ENCODE results near the gene DNAJB5.
"Not testable (repeated sequence)": the region's sequence is repeated elsewhere in the genome, so short reads cannot be mapped to it uniquely, and the experiment has no call there.

The DNAJB5 gene

DNA sequence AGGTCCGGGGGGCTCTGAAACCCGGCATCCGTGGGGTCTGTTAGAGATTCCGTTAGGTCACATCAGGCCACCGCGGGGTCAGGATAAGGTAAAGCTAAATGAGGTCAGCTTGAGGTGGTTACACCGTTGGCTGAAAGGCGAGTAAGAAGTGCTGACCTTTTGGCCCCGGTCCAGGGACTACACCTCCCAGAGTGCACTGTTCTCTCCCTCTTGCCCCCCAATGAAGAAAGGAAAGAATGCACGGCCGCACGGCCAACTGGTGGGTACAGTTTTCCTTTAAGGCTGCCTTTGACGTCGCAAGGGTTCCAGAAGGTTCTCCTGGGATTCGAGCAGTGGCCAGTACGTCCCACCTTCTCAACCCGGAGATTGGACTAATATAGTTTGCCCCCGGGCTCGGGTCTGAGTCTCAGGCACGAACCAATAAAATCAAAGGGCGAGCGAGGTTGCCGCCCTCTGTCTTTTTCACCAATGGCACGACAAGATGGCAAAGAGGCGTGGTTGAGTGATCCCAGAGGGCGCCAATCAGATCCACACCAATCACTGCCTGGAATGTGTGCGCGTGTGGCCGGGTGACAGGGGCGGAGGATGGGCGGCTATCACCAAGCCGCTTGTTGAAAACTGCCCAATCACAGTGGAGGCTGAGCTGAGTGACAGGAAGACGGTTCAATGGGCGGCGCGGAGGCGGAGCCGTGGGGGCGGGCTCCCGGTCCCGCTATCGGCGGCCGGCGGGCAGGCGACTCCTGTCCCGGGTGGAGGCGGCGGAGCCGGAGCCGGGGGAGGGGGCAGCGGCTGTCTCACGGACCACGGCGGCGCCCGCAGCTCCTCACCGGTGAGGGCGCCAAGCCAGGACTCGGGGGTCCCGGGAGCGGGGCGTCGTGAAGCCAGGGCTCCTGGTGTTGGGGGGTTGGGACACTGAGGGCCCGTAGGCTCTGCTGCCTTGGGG, at the start of gene DNAJB5:
TSS of gene DNAJB5 (plus strand) at position 743 of the 943 bp plus-strand sequence. CDS start 886 bp downstream, outside the sequence.
- peak; percentile 98 for DNase-seq

DNA sequence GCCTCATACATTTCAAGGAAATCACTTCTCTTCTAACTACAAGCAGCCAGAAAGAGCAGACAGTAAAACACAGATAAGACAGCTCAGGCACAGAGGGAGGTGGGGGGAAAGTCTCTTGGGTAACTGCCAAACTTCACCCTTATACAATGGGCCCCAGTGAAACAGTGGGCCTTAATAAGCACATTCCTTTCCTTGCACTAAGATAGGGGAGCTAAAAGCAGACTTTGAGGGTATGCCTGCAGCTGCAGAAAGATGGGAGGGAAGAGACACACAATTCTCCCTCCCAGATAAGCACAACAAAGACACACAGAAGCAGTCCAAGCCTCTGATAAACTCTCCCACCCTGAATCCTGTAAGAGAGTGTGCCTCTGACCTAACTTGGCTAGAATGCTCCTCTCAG, 49.6 kb upstream of the DNAJB5 start:
- DNase-seq = not testable (repeated sequence)

DNA sequence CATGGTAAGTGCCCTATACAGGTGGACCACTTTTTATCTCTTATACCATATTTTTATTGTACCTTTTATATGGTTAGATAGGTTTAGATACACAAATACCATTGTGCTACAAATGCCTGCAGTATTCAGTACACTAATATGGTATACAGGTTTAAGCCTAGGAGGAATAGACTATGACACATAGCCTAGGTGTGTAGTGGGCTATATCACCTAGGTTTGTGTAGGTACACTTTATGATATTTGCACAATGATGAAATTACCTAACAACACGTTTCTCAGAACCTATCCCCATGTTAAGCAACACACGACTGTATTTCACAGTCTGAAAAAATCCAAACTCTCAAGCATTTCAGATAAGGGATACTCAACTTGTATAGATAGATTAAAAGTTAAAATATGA, 41.1 kb upstream of the DNAJB5 start:
- DNase-seq = no peak

DNA sequence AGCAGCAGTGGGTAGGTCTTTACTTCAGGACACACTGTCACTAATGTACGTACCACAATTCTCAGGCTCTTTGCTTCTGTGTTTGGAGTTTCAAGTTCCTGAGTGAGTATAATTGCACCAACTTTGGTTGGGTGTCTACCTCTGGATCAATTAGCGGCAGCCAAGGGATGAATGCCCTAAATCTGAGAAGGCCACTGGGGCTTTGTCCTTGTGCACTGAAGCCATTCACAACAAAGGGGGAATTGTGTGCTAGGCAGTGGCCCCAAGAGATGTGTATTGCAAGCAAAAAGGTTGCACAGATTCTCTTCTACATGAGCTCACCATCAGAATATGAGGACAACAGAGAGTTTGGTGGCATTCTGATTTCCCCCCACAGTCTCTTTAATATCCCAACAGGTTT, 35.3 kb upstream of the DNAJB5 start:
- DNase-seq = no peak

DNA sequence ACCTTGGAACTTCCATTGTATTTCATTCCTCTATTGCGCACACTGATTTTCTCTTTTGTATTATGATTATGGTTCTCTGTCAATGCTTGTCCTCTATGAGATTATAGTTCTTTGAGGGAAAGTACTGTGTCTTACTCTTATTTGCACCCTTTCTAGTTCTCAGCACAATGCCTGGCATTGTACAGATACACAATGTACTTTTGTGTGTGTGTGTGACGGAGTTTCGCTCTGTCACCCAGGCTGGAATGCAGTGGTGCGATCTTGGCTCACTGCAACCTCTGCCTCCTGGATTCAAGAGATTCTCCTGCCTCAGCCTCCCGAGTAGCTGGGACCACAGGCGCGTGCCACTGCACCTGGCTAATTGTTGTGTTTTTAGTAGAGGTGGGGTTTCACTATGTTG, 33.5 kb upstream of the DNAJB5 start:
- DNase-seq = not testable (repeated sequence)

DNA sequence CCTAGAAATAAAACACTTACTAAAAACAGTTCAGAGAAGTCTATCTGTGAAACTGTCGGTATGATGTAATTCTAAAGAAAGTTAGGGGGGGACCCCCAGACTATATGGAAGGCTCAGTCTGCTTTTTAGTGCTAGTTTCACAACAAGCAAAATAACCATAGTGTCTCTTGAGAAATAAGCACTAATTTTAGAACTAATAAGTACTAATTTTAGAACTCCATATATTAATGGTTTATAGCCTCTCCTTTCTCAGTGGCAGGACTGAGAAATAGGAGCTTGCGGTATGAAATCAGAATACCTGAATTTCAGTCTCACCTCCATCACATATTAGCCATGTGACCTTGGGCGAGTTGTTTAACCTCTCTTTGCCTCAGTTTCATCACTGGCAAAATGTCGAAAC, 32.9 kb upstream of the DNAJB5 start:
- DNase-seq = no peak

DNA sequence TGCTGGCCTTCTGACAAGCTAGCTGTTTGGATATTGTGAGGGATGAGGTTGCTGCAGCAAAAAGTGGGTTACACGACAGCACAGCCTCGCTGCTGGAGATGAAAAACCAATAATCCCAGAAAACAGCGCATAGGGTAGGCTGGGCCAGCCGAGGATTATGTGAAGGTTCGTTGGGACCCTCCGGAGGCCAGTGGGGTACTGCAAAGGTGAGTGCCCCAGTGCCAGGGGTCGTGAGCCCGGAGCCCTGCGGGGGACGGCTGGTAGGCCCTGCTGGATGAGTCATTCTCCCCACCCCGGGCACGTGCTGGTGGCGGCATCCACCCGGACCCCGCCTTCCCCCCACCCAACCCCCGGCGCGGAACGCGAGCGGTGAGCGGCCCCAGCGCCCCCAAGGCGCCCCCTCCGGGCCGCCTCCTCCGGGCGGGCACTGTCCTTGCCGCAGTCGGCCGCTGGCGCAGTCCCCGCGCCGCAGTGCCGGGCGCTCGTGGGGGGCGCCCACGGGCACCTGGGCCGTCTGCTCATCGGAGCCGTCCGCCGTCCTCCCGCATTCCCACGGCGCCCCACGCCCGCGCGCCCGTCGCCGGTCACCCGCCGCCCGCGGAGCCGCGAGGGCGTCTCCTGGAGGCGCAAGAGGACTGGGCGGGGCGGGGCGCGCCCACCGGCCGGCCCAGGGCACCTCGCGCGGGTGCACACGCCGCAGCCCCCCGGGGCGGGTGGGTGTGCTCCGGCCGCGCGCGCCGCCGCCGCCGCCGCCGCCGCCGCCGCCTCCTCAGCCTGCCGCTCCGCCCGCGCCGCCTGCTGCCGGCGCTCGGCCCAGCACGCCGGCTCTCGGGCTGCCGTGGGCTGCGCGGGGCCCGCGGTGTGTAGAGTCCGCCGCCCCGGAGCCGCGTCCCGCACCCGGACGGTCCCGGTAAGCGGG, 31.8 kb upstream of the DNAJB5 start, which contains the start of gene PHF24:
TSS of gene PHF24 (plus strand) at position 794 of the 919 bp plus-strand sequence. CDS start 13,014 bp downstream, outside the sequence.
- DNase-seq = no peak

DNA sequence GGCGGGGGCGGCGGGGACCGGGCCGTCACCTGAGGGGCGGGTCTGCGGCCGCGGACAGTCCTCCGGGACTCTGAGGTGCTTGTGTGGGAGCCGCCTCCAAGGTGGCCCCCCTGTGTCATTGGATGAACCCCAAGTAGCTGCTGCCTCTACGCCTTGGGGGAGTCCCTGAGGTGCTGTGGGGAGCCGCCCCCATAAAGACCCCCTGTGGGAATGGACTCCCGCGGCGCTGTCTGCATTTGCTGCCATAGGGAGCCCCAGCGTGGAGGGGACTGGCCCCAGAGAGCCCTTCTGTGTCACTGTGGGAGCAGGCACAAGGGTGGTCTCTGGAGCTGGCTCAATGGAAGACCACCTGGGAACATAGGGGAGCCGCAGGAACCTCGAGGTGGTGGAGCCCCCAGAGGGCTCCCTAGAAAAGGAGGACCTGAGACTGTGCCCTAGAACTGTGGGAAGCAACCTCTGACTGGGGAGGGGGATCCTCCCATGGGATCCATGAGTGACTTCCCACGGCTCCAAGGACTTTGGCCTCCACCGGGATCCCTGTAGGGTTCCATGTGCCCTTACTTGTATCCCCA, 31.0 kb upstream of the DNAJB5 start:
- DNase-seq = no peak

DNA sequence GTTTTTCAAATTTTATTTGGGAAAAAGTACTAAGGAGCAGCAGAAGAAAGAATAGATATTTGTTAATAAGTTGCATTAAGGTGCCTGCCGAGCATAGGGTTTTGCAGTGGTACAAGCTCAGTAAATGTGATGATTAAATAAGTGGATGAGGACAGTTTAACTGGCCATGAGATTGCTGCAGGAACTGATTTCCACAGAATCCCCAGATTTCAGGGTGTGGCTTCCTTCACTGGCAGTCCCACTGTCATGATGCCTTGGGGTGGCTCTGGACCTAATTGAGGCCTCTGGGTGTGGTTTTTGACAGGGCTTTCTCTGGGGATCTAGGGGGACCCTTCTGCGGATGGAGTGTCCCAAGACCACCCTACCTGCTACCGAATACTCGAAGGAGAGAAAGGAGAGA, 30.1 kb upstream of the DNAJB5 start:
- DNase-seq = no peak

DNA sequence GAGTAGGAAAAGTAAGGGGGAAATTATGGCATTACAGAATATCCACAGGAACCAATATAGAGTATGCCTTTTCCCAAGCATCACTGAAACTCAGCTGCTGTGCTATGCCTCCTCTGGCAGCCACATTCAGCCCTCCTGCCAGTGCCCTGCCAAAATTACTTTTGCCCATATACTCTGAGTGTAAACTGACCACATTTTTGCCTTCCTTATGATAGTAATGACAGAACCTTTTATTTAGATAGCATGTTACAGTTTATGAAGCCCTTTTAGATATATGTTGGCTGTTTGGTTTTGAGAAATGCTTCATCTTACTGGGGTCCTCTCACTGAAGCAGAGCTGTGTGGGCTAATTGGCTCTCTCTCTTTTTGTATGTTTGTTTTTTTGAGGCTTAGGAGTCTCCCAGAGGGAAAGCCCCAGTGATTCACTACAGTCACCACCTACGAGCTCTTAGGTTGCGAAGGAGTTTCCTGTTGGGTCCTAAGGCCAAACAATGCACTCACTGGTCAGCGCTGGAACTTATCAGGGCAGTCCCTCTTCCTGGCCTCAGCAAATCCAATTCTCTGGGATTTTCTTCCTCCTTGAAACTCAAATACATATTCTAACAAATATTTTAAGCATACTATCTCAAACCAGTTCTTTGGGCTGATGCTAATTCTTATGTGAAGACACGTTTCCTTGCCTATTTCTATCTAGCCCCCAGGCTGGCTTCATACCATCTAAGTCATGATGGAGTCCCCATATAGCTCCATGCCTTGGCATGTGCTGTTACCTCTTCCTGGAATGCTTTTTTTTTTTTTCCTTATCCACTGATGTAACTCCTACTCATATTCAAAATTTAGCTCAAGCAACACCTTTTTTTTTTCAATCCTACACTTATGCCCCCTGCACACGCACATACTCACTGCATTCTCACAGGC, 27.7 kb upstream of the DNAJB5 start:
- DNase-seq = no peak

DNA sequence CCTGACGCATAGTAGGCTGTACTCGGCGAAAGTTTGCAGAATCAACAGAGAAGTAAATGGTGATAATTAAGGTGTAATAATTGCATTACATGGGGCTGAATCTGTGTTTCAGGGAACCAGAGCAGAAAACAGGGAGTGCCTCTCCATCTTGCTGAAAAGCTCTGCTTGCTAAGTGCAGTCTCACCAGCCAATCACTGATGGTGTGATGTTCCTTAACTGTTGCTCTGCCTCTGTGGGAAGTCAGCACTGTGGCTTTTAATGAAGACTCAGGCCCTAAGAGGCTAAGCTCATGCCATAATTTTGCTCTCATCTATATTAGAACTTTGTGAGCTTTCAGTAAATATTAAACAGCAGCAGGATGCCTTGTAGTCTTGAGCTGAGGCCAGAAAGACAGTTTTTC, 27.0 kb upstream of the DNAJB5 start:
- DNase-seq = no peak

DNA sequence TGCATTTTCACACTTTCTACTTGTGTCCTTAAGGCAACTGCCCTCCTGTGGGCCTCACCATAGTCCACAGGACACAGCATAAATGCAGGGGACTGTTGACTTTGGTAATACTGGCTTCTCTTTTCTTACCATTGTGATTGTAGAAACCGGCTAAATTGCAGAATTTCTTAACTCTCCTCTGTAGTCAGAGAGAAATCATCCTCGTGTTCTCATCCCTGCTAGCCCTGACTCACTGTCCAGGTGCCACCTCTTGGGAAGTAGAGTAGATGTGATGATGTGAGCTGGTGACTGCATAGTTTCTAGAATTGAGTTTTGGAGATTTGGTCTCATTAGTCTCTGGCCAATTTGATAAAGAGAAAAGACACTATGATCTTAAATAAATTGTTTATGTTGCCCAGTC, 26.0 kb upstream of the DNAJB5 start:
- DNase-seq = no peak

DNA sequence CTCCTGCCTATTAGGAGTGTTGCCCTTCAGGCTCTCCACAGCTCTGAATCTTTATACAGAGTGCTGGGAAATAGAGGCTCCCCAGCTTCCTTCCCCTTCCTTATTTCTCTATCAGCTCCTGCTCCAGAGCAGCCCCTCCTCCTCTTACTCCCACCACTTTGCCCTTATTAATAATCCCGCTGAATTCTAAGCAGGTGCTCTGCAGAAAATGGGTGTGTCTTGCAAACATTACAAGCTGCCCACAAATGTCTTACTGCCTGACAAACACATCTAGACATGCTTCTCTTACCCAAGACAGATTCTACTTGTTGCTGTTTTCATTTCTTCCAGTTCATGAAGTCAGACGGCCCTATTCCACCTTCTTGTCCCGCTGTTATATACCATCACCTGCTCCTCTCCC, 25.1 kb upstream of the DNAJB5 start:
- DNase-seq = no peak

DNA sequence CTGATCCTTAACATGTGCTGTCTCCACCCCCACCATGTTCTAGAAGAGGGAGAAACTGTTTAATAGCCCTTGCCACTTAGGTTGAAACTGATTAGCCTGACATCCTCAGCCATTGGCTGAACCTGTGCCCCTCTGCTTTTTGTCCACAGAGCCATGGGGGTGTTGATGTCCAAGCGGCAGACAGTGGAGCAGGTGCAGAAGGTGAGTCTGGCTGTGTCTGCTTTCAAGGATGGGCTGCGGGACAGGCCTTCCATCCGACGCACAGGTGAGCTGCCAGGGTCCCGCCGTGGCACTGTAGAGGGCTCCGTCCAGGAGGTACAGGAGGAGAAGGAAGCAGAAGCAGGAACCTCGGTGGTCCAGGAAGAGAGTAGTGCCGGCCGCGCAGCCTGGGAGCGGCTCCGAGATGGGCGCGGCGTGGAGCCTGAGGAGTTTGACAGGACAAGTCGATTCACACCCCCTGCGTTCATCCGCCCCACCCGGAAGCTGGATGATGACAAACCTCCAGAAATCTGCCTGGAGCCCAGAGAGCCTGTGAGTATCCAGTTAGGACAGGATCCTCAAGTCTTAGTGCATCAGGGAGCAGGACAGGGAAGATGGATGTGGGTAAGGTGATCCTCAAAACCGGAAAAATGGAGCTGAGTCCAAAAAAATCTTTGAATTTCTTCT, 18.3 kb upstream of the DNAJB5 start:
- DNase-seq = no peak

DNA sequence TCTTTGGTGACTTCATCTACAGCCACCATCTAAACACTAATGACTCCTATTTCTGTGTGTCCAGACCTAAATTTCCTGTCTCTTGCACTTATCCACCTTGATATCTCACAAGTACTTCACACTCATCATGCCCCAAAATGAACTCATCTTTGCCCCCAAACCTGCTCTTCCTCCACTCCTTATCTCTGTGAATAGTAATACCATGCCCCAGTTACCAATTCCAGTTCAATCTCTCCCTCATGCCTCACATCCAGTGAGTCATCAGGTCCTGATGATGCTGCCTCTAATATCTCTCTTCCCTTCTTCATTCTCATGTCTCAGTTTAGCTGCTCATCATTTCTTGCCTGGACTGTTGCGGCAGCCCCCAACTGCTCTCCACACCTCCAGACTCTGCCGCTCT, 14.9 kb upstream of the DNAJB5 start:
- no peak for DNase-seq

DNA sequence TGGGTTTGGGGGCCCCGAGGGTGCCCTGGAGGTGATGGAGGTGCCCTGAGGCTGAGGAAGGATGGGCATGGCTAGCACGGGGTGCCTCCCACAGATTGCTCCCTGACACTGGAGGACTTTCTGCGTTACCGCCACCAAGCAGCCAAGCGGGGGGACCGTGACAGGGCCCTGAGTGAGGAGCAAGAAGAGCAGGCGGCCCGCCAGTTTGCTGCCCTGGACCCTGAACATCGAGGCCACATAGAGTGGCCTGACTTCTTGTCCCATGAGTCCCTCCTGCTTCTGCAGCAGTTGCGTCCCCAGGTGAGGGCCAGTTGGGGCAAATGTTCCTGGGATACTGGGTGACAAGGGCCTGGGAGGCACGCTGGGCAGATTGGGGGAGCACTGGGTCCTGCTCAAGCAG, 13.1 kb upstream of the DNAJB5 start:
- DNase-seq = no peak

DNA sequence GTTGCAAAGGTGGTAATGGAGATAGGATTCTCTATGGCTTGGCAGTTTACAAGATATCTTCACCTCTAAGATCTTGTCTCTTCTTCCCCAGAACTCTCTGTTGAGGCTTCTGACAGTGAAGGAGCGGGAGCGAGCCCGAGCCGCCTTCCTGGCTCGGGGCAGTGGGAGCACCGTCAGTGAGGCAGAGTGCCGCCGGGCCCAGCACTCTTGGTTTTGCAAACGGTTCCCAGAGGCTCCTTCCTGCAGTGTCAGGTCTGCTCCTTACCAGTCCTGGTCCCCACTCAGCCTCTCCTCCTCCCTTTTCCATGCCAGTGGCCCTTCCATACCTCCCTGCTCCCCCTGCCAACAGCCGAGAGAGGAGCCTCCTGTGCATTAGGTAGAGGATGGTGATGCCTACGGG, 12.6 kb upstream of the DNAJB5 start:
- DNase-seq = no peak

DNA sequence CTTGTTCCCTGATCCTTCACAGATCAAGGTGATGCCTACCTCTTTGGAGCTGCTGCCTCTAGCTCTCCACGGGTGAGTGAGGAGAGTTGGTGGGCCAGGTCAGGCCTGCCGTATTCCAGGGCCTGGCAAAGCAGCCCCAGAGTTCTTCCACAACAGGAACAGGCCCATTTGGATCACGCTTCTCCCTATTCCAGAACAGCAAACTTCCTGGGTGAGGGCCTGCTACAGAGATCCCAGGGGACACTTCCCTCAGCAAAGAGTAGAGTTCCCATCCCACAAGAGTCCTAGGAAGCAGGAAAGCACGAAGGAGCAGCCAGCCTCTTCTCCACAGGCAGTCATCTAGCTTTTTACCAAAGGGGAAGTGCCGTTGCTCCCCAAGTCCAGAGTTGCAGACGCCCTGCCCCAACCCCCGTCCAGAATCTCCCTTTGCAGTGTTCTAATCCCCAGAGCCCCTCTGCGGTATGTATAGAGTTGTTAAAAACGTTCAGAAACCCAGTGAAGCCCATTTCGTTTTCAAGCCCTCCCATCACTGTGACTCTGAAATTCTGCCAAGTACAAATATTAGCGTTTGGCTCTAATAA, 9.3 kb upstream of the DNAJB5 start:
- no peak for DNase-seq

DNA sequence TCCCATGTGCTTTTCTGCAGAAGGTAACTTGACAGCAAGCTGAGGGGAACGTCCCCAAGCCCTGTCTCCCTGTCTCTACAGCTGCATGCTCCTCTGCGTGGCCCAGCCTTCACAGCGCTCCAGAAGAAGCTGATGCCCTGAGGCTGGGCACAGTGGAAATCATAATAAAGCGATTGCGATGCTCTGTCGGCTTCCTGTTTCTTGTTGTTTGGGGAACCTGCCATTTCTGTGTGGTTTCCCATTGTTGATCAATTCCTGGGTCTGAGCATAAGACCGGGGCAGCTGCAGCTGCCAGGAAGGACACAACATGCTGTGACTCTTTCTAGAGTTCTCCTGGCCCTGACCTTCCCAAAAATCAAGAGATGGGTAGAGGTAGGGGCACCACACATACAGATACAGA, 7.2 kb upstream of the DNAJB5 start:
- no peak for DNase-seq

DNA sequence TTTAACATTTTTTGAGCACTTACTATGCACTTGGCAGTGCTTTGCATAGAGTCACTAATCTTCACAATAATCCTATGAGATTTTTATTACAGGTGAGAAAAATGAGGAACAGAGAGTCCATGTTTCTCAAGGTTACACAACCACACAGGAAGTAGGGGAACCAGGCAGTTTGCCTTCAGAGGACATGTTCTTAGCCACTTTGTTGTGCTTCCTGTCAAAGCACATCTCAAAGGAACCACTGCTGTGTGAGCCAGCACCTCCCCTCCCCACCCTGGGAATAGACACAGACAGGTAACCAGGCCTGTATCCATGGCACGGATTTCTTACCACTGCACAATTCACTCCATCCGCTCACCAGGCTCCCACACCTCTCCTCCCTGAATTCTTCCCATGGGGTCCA, 6.3 kb upstream of the DNAJB5 start:
- no peak for DNase-seq

DNA sequence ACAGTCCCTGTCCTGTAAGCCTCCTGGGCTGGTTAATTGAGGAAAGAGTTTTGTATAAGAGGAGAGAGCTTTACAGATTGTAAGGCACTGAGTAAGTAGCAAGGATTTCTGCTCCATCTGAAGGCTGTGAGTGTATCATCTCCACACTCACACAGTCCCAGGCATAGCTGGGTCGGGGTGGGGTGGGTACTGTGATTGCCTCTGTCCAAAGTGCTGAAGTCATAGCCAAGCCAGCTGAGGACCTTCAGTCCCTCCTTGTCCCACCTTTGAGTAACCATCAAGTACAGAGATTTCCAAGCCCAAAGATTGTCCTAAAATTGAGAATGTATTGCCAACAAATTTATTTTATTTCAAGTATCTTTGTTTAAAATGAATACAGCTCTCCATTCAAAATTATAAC, 5.5 kb upstream of the DNAJB5 start:
- DNase-seq = no peak

All from amniotic stem cell (primary cell).